Neural cell (in vitro differentiated cells): ENCODE data around the gene LDB3. TPM values are rescaled to one million over a fixed set of nuclear protein-coding genes. Genes with fewer than 3 reads are reported as not detected.

Source experiments
- H2AFZ ChIP-seq: fragments of 200-600, 300-800 bp; sonication (generic), shearing (Covaris generic); 2 replicates; pipeline ENCODE4 v1.6.0; 2014; ENCODE audit warnings: low read depth, mild to moderate bottlenecking, antibody characterized with exemption, low read length, moderate library complexity
- H3F3A ChIP-seq: fragments of 200-600 bp; shearing (Covaris generic); 2 replicates; pipeline ENCODE4 v1.6.1; 2016; ENCODE audit warnings: mild to moderate bottlenecking, moderate library complexity, mixed read lengths, antibody characterized with exemption, low read length; ENCODE audit not compliant: insufficient read depth, poor library complexity, severe bottlenecking
- H3K27ac ChIP-seq: fragments of 200-600, 300-800 bp; sonication (generic), shearing (Covaris generic); 2 replicates; pipeline ENCODE4 v1.5.1; 2014; ENCODE audit warnings: mild to moderate bottlenecking, low read length, moderate library complexity
- H3K27me3 ChIP-seq: fragments of 300-800, 200-600 bp; sonication (generic), shearing (Covaris generic); 2 replicates; pipeline ENCODE4 v1.6.0; 2014; ENCODE audit warnings: mild to moderate bottlenecking, low read depth, low read length, moderate library complexity; ENCODE audit not compliant: insufficient read depth
- H3K36me3 ChIP-seq: fragments of 300-800, 200-600 bp; sonication (generic), shearing (Covaris generic); 2 replicates; pipeline ENCODE4 v1.5.1; 2014; ENCODE audit warnings: mild to moderate bottlenecking, antibody characterized with exemption, low read length, moderate library complexity; ENCODE audit not compliant: insufficient read depth
- H3K4me2 ChIP-seq: fragments of 300-800, 200-600 bp; sonication (generic), shearing (Covaris generic); 2 replicates; pipeline ENCODE4 v1.6.0; 2014; ENCODE audit warnings: mild to moderate bottlenecking, low read length
- H3K4me3 ChIP-seq: fragments of 300-800, 200-600 bp; sonication (generic), shearing (Covaris generic); 2 replicates; pipeline ENCODE4 v1.5.1; 2014; ENCODE audit warnings: mild to moderate bottlenecking, low read length, moderate library complexity
- H3K79me2 ChIP-seq: fragments of 200-600 bp; shearing (Covaris generic); replicated peaks from 2 replicates; pipeline ENCODE4 v1.6.0; 2014; ENCODE audit warnings: mild to moderate bottlenecking, low read length, moderate library complexity; ENCODE audit not compliant: insufficient read depth
- H3K9ac ChIP-seq: fragments of 300-800, 200-600 bp; sonication (generic), shearing (Covaris generic); 2 replicates; pipeline ENCODE4 v1.6.1; 2016; ENCODE audit warnings: mild to moderate bottlenecking, low read length, mixed read lengths
- H3K9me2 ChIP-seq: fragments of 200-600 bp; shearing (Covaris generic); 2 replicates; pipeline ENCODE4 v1.6.1; 2016; ENCODE audit warnings: mild to moderate bottlenecking, low read length, mixed read lengths; ENCODE audit not compliant: insufficient read depth
- H3K9me3 ChIP-seq: fragments of 200-600, 300-800 bp; sonication (generic), shearing (Covaris generic); 2 replicates; pipeline ENCODE4 v1.6.1; 2016; ENCODE audit warnings: mild to moderate bottlenecking, mixed run types, low read length, moderate library complexity, mixed read lengths
- H4K20me1 ChIP-seq: fragments of 200-600 bp; shearing (Covaris generic); 2 replicates; pipeline ENCODE4 v1.6.1; 2016; ENCODE audit warnings: mild to moderate bottlenecking, mixed run types; ENCODE audit not compliant: insufficient read depth
- EP300 ChIP-seq: fragments of 450-650 bp; conservative IDR thresholded peaks from 2 replicates; pipeline ENCODE4 v1.6.1; 2014; ENCODE audit warnings: antibody characterized with exemption, mild to moderate bottlenecking, moderate library complexity; ENCODE audit not compliant: poor library complexity, severe bottlenecking
- EZH2 ChIP-seq: fragments of 200-600, 300-800 bp; shearing (Covaris generic), sonication (generic); IDR thresholded peaks from 2 replicates; pipeline ENCODE4 v1.6.1; 2014; ENCODE audit warnings: antibody characterized with exemption, low read length, borderline replicate concordance, mild to moderate bottlenecking; ENCODE audit not compliant: insufficient read depth, poor library complexity, severe bottlenecking
- MXI1 ChIP-seq: fragments of 450-650 bp; conservative IDR thresholded peaks from 2 replicates; pipeline ENCODE4 v1.6.1; 2014; ENCODE audit warnings: antibody characterized with exemption, mild to moderate bottlenecking; ENCODE audit not compliant: poor library complexity, severe bottlenecking
- POLR2AphosphoS5 ChIP-seq: IDR thresholded peaks from 2 replicates; pipeline ENCODE4 v1.6.1; 2012
- RAD21 ChIP-seq: fragments of 450-650 bp; conservative IDR thresholded peaks from 2 replicates; pipeline ENCODE4 v1.6.1; 2014; ENCODE audit warnings: antibody characterized with exemption, mild to moderate bottlenecking, moderate library complexity
- SMC3 ChIP-seq: fragments of 450-650 bp; conservative IDR thresholded peaks from 2 replicates; pipeline ENCODE4 v1.6.1; 2014; ENCODE audit warnings: antibody characterized with exemption, mild to moderate bottlenecking, moderate library complexity; ENCODE audit not compliant: poor library complexity
- TAF1 ChIP-seq: IDR thresholded peaks from 2 replicates; pipeline ENCODE4 v1.6.1; 2012; ENCODE audit warnings: low read depth
- polyA plus RNA-seq: library from polyadenylated mRNA; depleted of rRNA; stranded (reverse); fragments of >200 nt; gene quantifications from 2 replicates; pipeline ENCODE4 v1.2.3, GENCODE V29; 2014
- TF ChIP-seq, protein P1 (sequence below): IDR thresholded peaks from 2 replicates; pipeline ENCODE4 v1.6.1; 2012; ENCODE audit warnings: borderline replicate concordance
- TF ChIP-seq, protein P2 (sequence below): fragments of 450-650 bp; IDR thresholded peaks from 2 replicates; pipeline ENCODE4 v1.5.1; 2014; ENCODE audit warnings: antibody characterized with exemption, mild to moderate bottlenecking, moderate library complexity; ENCODE audit not compliant: poor library complexity, severe bottlenecking

LDB3 gene
- polyA plus RNA-seq, 1 donor from 2014 or later = 0.12 TPM

DNA sequence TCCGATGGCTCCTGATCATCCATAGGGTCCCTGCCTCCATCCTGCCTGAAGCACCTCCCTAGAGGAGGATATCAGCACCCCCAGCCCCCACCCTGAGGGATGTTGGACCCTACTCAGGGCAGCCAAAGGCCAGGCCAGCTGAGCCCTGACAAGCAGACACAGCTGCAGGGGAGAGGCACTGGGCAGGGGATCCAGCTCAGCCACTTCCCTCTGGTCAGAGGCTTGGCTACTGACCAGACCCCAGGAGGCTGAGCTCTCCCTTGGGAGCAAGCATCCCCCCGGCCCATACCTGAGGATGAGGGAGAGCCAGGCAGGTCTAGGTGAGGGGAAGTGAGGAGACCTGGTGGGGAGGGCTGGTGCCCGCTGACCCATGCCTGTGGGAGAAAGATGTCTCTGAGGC is 6.6 kb downstream of the LDB3 start:
- Histone ChIP-seq H3K9ac (no peak overlapping the region), H3K27me3 (no peaks in the 10 kb centered on the region), H3K79me2 (no peaks in the 10 kb centered on the region), H3K4me3 (no peak overlapping the region), H2AFZ (no peak overlapping the region), H3F3A (no peaks in the 10 kb centered on the region), H3K27ac (no peak overlapping the region), H3K9me3 (no peaks in the 10 kb centered on the region), H3K4me2 (no peak overlapping the region), H3K9me2 (no peaks in the 10 kb centered on the region), H4K20me1 (no peaks in the 10 kb centered on the region), H3K36me3 (no peaks in the 10 kb centered on the region)
- TF ChIP-seq MXI1 (no peak), RAD21 (no peak), SMC3 (no peak), TAF1 (no peak), EP300 (no peak), EZH2 (no peak), POLR2AphosphoS5 (no peak)
- TF ChIP-seq, protein P1, sequence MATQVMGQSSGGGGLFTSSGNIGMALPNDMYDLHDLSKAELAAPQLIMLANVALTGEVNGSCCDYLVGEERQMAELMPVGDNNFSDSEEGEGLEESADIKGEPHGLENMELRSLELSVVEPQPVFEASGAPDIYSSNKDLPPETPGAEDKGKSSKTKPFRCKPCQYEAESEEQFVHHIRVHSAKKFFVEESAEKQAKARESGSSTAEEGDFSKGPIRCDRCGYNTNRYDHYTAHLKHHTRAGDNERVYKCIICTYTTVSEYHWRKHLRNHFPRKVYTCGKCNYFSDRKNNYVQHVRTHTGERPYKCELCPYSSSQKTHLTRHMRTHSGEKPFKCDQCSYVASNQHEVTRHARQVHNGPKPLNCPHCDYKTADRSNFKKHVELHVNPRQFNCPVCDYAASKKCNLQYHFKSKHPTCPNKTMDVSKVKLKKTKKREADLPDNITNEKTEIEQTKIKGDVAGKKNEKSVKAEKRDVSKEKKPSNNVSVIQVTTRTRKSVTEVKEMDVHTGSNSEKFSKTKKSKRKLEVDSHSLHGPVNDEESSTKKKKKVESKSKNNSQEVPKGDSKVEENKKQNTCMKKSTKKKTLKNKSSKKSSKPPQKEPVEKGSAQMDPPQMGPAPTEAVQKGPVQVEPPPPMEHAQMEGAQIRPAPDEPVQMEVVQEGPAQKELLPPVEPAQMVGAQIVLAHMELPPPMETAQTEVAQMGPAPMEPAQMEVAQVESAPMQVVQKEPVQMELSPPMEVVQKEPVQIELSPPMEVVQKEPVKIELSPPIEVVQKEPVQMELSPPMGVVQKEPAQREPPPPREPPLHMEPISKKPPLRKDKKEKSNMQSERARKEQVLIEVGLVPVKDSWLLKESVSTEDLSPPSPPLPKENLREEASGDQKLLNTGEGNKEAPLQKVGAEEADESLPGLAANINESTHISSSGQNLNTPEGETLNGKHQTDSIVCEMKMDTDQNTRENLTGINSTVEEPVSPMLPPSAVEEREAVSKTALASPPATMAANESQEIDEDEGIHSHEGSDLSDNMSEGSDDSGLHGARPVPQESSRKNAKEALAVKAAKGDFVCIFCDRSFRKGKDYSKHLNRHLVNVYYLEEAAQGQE = no peak
- TF ChIP-seq, protein P2, sequence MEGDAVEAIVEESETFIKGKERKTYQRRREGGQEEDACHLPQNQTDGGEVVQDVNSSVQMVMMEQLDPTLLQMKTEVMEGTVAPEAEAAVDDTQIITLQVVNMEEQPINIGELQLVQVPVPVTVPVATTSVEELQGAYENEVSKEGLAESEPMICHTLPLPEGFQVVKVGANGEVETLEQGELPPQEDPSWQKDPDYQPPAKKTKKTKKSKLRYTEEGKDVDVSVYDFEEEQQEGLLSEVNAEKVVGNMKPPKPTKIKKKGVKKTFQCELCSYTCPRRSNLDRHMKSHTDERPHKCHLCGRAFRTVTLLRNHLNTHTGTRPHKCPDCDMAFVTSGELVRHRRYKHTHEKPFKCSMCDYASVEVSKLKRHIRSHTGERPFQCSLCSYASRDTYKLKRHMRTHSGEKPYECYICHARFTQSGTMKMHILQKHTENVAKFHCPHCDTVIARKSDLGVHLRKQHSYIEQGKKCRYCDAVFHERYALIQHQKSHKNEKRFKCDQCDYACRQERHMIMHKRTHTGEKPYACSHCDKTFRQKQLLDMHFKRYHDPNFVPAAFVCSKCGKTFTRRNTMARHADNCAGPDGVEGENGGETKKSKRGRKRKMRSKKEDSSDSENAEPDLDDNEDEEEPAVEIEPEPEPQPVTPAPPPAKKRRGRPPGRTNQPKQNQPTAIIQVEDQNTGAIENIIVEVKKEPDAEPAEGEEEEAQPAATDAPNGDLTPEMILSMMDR = no peak

DNA sequence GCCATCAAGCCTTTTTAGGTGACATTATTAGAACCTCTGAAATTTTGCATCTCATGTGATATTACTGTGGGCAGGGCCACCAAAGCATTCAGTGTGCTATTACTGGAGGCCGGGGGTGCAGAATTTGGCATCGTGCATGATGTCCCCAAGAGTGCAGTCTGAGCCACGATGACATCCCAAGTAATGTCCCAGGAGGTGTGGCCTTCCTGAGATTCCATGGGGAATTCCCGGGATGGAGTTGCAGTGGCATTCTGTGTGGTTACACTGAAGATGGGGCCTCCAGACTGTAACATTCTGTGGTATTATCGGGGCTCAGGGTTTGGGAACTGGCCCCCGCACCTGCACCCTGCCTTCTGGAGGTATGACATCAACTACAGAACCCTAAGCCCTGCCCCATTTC is 9.1 kb downstream of the LDB3 start:
- H4K20me1 ChIP-seq = no peaks in the 10 kb centered on the region
- no peaks in the 10 kb centered on the region for H3K27me3 ChIP-seq
- H3K79me2 ChIP-seq = no peaks in the 10 kb centered on the region
- no peaks in the 10 kb centered on the region for H3F3A ChIP-seq
- no peaks in the 10 kb centered on the region for H3K36me3 ChIP-seq
- H3K4me2 ChIP-seq = no peak overlapping the region
- H3K9me2 ChIP-seq = no peaks in the 10 kb centered on the region
- H3K9ac ChIP-seq = no peak overlapping the region
- no peak overlapping the region for H3K27ac ChIP-seq
- H3K9me3 ChIP-seq = no peaks in the 10 kb centered on the region
- H2AFZ ChIP-seq = no peak overlapping the region
- H3K4me3 ChIP-seq = no peak overlapping the region
- TF ChIP-seq POLR2AphosphoS5 (no peak), SMC3 (no peak), EP300 (no peak), MXI1 (no peak), EZH2 (no peak), RAD21 (no peak), TAF1 (no peak)
- TF ChIP-seq, protein P2 = no peak
- TF ChIP-seq, protein P1 = no peak
